ENCODE results near the gene INPP4A.

DNA sequence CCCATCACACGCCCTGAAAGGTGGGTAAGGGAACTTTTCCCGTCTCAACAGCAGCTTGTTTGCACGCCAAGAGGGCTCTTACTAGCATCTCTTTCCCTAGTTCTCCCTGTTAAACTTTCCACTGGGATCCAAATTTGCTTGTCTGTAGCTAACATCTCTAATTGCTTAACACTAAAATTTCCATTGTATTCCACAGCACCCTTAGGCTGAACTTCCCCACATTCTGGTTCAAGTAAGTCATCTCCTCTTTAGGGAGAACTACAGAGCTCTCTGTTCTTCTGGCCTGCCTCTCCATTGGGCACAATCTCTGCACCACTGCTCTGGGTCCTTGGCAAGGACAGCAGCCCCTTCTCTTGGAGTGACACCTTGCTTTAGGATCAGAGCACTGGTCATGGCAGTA is 187.7 kb downstream of the INPP4A start:
- TF ChIP-seq, protein P1, sequence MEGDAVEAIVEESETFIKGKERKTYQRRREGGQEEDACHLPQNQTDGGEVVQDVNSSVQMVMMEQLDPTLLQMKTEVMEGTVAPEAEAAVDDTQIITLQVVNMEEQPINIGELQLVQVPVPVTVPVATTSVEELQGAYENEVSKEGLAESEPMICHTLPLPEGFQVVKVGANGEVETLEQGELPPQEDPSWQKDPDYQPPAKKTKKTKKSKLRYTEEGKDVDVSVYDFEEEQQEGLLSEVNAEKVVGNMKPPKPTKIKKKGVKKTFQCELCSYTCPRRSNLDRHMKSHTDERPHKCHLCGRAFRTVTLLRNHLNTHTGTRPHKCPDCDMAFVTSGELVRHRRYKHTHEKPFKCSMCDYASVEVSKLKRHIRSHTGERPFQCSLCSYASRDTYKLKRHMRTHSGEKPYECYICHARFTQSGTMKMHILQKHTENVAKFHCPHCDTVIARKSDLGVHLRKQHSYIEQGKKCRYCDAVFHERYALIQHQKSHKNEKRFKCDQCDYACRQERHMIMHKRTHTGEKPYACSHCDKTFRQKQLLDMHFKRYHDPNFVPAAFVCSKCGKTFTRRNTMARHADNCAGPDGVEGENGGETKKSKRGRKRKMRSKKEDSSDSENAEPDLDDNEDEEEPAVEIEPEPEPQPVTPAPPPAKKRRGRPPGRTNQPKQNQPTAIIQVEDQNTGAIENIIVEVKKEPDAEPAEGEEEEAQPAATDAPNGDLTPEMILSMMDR (IDR thresholded peaks at IDR 0.05) = no peak
- TF ChIP-seq POLR2A (IDR thresholded peaks at IDR 0.05) (no peak), POLR2AphosphoS5 (IDR thresholded peaks at IDR 0.05) (no peak), EP300 (IDR thresholded peaks at IDR 0.05) (no peak)
